GM21717 (cell line): ENCODE measurements around the gene MAGEB3.
A peak's percentile ranks its signal among the peaks of the same experiment; 100 is the strongest.
"Not testable (repeated sequence)": the region's sequence is repeated elsewhere in the genome, so short reads cannot be mapped to it uniquely, and the experiment has no call there.

Experiments used
- ATAC-seq: cut with Tn5 transposase; IDR thresholded peaks from one replicate; pipeline ENCODE4 v1.9.1; 2021; ENCODE audit warnings: mild to moderate bottlenecking, moderate library complexity; ENCODE audit not compliant: unreplicated experiment

MAGEB3 gene, protein sequence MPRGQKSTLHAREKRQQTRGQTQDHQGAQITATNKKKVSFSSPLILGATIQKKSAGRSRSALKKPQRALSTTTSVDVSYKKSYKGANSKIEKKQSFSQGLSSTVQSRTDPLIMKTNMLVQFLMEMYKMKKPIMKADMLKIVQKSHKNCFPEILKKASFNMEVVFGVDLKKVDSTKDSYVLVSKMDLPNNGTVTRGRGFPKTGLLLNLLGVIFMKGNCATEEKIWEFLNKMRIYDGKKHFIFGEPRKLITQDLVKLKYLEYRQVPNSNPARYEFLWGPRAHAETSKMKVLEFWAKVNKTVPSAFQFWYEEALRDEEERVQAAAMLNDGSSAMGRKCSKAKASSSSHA

DNA sequence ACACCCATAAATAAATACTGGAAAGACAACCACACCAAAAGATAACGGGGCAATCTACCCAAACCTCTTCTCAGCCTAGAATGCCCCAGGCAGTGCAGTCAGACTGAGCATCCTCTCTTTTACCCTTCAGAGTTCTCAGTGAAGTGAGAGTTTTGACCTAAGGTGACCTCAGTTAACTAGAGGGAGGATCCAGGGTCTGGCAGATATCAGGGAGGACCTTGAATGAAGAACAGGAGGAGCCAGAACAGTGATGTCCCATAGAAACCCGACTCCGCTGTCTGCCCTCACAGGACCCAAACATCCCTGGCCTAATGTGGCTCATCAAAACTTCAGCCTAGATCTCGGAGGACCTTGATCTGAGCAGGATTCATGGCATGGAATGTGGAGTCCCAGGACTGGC lies at the start of gene MAGEB3:
TSS of gene MAGEB3 (plus strand) at position 263 of the 400 bp plus-strand sequence. CDS start 5,268 bp downstream, outside the sequence.
- no peak for ATAC-seq

DNA sequence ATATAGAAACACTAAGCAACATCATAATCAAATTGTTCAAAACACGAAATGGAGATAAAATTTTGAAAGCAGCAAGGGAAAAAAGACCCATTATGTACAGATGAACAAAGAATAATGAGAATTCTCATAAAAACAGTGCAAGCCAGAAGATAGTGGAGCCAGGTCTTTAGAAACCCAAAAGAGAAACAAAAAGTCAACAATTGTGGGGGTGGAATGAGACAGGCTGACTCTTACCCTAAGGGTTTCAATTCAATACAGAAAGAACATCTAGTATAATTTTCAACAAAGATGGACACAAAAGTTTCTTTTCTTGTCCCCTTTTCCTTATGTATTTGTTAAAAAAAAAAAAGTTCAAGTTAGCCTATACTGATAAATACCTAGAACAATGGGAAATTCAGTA lies 49.1 kb upstream of the MAGEB3 start:
- peak; percentile 76 for ATAC-seq

DNA sequence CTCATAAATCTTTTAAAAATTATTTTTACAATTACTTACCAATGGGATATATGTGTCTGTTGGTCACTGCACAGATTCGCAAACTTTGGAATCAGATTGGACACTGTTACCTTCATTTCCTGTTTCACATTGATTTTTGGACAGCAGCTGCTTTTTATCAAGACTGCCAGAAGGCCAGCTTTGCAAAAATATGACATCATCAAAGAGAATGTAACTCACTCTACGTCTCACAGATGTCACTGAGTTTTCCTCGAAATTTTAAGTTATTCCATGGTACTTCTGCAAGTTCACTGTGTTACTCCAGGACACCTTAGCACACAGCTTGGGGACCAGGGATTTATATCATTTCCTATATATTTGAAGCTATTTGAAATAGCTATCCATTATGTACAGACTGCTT lies 46.9 kb upstream of the MAGEB3 start:
- no peak for ATAC-seq

DNA sequence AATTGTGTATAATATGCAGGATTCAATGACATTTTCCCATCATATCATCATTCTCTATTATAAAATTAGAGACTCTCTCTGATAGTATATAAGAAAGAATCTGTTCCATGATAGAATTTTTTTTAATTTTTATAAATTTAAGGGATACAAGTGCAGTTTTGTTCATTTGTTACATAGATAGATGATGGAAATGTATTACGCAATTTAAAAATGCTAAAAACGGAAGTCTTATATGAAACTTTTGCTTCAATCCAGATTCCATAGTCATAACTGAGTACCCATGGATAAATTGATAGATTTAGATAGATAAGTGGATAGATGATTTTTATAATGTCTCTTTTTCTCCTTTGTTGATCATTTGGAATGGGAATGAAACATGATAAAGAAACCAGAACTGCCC lies 40.0 kb upstream of the MAGEB3 start:
- ATAC-seq: no peak

DNA sequence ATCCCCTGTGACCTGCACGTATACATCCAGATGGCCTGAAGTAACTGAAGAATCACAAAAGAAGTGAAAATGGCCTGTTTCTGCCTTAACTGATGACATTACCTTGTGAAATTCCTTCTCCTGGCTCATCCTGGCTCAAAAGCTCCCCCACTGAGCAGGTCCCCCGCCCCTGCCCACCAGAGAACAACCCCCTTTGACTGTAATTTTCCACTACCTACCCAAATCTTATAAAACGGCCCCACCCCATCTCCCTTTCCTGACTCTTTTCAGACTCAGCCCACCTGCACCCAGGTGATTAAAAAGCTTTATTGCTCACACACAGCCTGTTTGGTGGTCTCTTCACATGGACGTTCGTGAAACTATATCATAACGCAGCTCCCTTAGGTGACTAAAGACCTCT lies 36.5 kb upstream of the MAGEB3 start:
- not testable (repeated sequence) for ATAC-seq

DNA sequence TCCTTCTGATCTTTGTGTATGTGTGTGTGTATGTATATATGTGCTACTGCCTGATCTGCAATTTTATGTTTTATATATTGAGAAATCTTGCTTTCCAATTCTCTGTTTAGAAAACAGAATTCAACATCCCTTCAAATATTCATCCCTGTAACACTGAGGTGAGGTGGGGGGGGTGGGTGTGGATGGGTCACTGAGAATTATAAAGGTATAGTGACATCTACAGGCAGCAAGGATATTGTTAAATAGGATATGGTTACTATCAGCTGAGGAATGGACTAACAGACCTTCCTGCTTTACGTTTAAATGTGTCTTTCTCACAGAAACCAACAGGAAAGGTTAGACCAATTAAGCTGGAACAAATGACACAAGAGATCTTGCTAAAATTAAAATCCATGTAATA lies 34.1 kb upstream of the MAGEB3 start:
- ATAC-seq: no peak

DNA sequence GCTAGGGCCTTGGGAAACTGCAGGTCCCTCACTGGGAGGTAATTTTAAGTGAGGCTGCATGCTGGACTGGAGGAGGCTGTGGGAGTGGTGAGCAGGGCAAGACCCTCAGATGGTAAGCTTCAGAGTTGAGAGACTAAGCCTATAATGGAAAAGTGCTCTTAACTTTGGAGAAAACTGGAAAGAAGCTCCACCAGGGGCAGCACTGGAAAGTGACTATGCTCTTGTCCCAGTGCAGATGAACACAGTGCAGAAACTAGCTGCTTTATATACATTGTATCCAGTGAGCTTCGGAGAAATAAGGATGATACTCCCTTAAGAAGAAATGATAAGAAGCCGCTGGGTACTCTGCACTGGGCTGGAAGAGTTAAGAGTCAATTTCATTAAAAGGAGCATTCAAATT lies 18.3 kb upstream of the MAGEB3 start:
- no peak for ATAC-seq

DNA sequence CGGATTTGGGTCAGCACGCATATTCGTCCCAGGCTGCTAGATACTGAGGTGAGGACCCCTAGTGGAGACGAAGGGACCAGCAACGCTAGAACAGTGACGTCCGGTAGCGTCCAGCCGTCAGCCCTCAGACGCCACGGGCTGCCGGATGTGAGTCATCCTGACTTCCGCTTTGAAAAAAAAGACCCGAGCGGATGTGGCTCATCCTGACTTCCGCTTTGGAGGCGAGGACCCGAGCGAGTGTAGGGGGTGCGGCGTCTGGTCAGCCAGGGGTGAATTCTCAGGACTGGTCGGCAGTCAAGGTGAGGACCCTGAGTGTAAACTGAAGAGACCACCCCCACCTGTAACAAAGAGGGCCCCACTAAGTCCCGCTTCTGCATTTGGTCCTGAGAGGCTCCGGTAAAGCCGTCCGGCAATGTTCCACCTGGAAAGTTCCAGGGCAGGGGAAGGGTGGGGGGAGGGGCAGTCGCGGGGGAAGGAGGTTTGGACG lies 15.1 kb upstream of the MAGEB3 start, which contains the start of gene MAGEB2:
TSS of gene MAGEB2 (plus strand) at position 207 of the 487 bp plus-strand sequence. CDS start 3,018 bp downstream, outside the sequence.
- no peak for ATAC-seq

DNA sequence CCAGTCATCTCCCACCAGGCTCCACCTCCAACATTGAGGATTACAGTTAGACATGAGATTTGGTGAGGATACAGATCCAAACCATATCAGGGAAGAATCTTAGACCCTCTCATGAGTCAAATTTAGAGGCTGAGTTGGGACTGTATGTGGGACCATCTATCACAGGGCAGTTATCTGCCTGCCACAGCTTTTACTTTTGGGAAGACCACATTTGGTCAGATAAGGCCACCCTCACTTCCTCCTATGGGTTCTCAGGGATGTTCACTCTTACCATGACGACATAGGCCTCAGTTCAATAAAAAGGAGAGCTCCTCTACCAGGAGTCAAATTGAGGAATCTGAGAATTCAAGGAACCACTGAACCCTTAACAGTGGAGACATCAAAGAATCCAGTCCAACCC lies 13.0 kb upstream of the MAGEB3 start:
- no peak for ATAC-seq

DNA sequence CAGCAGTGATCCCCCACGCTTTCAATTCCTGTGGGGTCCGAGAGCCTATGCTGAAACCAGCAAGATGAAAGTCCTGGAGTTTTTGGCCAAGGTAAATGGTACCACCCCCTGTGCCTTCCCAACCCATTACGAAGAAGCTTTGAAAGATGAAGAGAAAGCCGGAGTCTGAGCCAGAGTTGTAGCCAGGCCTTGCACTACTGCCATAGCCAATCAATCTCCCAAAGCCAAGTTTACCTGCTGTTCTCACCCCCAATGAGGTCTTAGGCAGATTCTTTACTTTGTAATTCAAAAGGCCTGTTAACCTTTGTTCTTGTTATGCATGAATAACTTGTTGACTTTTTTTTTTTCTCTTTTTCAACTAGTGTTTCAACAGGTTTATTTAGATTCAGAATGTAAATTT lies 11.1 kb upstream of the MAGEB3 start:
- ATAC-seq: no peak

DNA sequence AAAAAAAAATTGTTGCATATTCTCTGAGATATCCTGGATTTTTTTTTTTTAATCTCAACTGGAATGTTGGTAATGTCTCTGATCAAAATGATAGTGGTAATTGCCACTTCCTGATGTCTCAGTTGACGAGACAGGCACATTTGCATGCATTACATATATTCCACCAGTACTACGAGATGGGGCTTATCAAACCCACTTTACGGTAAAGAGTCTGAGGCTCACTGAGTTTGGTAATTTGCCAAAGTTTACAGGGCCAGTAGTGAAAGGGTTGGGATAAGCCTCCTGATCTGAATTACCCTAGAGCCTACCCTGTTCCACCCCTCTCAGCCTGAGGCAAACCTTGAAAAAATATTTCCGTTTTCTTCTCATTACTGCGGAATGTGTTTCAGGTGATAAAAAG lies 9.8 kb upstream of the MAGEB3 start:
- ATAC-seq: no peak

DNA sequence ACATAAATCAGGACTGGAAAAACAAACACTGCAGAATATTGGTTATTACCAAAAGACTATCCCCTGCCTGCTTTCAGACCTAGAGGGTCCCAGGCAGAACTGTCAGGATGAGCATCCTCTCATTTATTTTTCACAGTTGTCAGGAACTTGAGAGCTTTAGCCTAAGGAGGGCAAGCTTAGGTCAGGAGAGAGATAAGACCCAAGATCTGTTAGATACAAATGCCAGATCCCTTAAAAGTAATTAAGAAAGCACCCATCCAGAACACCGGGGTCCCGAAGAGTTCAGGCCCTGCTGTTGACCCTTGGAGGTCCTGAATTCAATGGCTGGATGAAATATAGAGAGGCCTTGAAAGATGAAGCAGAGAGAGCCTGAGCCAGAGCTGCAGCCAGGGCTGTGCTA lies 5.9 kb upstream of the MAGEB3 start:
- no peak for ATAC-seq

DNA sequence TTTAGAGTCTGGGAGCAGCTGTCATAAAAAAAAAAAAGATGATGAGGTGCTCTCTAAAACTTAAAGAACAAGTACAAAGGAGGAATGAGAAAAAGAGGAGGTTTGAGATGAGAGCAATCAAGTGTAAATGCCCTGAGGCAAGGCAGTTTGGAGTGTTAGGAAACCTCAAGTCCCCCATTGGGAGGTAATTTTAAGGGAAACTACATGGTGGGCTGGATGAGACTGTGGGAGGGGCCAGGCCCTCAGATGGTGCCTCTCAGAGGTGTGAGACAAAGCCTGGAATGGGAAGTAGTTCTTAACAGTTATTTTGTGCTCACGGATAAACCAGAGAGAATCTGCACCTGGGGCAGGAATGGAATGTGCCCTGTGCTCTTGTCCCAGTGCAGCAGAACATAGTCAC lies 1.9 kb upstream of the MAGEB3 start:
- no peak for ATAC-seq

DNA sequence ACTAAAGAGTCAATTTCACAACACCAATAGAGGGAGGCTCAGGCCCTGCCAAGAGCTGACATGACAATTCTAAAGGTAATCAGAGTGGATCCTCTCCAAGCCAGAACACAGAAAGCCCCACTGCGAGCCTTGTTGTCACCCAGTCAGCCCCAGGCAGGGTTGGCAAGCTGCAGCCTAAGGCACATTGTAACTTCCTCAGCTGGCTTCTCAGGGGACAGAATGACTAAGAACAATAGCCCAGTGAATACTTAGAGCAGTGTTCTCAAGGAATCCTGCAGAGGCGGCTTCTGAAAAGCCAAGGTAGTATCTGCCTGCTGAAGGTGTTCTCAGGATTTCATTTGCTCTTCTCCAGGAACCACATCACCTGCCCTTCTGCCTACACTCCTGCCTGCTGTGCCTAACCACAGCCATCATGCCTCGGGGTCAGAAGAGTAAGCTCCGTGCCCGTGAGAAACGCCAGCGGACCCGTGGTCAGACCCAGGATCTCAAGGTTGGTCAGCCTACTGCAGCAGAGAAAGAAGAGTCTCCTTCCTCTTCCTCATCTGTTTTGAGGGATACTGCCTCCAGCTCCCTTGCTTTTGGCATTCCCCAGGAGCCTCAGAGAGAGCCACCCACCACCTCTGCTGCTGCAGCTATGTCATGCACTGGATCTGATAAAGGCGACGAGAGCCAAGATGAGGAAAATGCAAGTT lies 11.4 kb downstream of the MAGEB3 start, which contains the start of gene MAGEB4:
TSS of gene MAGEB4 (plus strand) at position 277 of the 692 bp plus-strand sequence. CDS start at position 413, 136 bp downstream.
- no peak for ATAC-seq

DNA sequence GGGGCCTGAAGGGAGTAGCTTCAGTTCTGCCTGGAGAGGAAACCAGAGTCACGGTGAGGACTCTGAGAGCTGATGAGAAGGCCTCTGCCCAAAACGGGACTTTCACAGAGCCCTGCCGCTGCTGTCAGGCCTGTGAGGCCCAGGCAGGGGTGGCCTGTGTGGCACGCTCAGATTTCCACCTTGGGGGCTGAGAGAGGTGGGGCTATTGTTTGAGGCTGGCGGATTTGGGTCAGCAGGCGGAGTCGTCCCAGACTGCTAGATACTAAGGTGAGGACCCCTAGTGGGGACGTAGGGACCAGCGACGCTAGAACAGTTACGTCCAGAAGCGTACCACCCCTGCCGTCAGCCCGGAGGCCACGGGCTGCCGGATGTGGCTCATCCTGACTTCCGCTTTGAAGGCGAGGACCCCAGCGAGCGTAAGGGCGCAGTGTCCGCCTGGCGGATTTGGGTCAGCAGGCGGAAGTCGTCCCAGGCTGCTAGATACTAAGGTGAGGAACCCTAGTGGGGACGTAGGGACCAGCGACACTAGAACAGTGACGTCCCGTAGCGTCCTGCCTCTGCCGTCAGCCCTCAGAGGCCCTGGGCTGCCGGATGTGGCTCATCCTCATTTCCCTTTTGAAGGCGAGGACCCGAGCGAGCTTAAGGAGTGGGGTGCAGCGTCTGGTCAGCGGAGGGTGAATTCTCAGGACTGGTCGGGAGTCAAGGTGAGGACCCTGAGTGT lies 16.5 kb downstream of the MAGEB3 start, which contains the start of gene MAGEB1:
TSS of gene MAGEB1 (plus strand) at position 378 of the 721 bp plus-strand sequence. CDS start 3,348 bp downstream, outside the sequence.
- ATAC-seq: no peak

DNA sequence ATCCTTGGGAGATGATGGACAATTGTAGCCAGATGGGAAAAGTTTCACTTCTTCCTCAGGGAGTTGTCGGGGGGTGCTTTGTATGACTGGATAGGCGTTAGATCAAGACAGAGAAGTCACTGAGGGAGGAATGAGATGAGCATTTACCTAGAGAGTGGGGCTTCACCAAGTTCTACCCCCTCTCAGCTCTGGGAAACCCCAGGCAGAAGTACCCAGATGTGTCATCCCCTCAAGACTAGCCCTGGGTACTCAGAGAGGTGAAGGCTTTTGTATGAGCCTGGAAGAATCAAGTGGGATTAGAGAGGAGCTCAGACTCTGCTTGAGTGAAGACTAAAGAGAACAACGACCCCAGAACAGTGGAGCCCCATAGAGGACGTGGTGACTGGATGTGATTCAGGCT lies 18.4 kb downstream of the MAGEB3 start:
- peak; percentile 74 for ATAC-seq

DNA sequence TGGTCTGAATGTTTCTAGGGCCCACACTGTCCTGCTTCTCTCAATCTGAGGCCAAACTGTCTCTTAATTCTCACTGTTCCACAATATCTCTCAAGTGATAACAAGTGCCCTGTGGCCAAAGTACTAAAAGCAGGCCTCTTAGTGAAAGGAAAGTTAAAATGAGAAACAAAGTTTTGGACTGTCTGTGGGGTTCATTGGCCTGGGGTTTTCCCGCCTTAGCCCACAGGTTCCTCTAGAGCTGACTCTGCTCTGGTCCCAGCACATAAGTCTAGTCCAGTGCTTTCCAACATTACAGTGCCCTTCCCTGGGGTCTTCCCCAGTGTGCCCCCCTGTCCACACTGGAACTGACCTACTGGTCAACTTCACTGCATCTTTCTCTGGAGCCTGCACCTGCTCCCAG lies 22.8 kb downstream of the MAGEB3 start:
- peak; percentile 51 for ATAC-seq

DNA sequence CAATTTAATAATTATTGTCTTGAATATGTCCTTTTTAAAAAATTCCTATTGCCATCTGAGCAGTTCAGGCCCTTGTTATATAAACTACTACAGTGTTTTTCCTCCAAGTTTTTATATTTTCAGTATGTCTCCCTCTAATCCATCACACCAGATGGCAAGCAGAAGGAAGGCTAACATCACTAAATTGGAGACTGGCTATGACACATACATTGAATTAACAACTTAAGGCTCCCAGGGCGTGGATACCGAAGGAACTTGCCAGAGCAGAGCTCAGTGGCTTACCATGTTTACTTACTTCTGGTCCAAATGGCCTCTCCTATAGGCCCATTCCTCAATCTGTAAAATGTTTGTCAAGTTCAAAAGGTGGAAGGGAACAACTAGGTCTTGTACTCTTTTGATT lies 29.5 kb downstream of the MAGEB3 start:
- ATAC-seq: no peak

DNA sequence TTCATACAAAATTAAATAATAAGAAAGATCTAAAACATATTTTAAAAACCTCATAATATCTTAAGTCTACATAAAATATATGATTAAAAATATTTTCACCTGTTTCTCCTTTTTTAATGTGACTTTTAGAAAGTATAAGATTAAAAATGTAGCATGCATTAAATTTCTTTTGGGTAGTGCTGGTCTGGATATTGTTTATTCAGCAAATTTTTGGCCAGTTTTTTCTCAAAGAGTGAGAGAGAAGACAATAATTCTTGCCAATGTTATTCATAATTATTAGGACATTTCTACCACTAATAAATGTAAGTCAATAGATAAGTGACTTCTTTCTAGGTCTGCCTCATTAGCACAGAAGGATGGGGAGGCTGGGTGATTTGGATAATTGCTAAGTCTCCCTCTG lies 30.6 kb downstream of the MAGEB3 start:
- no peak for ATAC-seq

DNA sequence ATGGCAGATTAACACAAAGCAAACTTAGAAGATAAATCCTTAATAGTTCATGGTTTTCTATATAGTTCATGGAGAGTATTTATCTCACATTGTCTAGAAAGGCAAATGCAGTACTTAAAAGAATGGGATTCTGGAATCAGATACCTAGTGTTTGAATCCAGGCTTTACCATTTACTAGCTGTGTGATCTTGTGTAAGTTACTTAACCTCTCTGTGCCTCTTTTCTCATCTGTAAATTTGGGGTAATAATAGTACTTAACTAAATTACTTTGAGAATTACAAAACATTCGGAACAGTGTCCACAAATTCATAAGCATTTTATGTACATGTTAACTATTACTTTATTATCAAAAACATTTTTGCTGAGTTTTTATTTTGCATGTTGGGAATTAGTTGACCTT lies 32.3 kb downstream of the MAGEB3 start:
- no peak for ATAC-seq

DNA sequence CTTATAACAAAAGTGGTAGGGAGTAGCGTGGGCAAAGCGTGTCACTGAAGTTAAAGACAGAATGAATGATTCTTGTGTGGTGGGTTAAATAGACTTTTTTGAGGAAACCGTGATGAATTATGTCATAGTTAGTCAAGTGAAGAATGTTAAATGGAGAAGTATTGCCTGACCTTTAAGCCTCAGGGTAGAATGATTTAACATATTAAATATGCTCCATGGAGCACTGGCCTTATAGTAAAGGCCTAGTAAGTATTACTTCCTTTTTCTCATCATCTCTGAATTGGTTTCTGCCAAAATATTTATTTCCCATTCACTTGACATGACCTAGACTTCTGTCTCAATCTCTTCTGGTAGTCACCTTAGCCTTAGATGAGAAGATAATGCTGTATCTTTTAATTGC lies 40.2 kb downstream of the MAGEB3 start:
- ATAC-seq: no peak
